Cerebellar cortex (tissue), 1 donor: ENCODE data around the gene HOXA9.

Source experiments
- DNase-seq: peaks from one replicate; pipeline ENCODE4 v3.0.0-alpha.2; 2015; ENCODE audit warnings: low spot score

The HOXA9 gene

DNA sequence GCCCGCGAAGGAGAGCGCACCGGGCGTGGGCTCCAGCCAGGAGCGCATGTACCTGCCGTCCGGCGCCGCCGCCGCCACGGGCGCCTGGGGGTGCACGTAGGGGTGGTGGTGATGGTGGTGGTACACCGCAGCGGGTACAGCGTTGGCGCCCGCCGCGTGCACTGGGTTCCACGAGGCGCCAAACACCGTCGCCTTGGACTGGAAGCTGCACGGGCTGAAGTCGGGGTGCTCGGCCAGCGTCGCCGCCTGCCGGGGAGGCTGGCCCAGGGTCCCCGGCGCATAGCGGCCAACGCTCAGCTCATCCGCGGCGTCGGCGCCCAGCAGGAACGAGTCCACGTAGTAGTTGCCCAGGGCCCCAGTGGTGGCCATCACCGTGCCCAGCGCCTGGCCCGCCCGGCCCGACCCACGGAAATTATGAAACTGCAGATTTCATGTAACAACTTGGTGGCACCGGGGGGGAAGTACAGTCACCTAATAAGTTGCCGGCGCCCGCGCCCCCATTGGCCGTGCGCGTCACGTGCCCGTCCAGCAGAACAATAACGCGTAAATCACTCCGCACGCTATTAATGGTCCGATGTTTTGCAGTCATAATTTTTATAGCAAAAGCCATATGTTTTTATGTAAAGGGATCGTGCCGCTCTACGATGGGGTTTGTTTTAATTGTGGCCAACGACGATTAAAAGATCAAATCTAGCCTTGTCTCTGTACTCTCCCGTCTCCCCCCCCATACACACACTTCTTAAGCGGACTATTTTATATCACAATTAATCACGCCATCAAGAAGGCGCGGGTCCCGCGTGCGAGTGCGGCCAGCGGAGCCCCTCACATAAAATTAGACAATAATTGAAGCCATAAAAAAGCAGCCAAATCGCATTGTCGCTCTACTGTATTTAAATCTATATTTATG is at the start of gene HOXA9:
TSS of gene HOXA9 (minus strand) at position 449 of the 907 bp plus-strand sequence. CDS start at position 369, 80 bp downstream.
- peak; percentile 68 for DNase-seq

GRCh38 chr7:27214239-27214950 is 49.1 kb upstream of the HOXA9 start:
- no peak for DNase-seq

GRCh38 chr7:27213433-27214238 is 48.3 kb upstream of the HOXA9 start:
- DNase-seq, result no peak

GRCh38 chr7:27212497-27213432 is 47.4 kb upstream of the HOXA9 start:
- DNase-seq, result no peak

GRCh38 chr7:27211764-27212204 is 46.4 kb upstream of the HOXA9 start:
- DNase-seq, result no peak

GRCh38 chr7:27211084-27211446 is 45.7 kb upstream of the HOXA9 start:
- DNase-seq, result no peak

- peak; percentile 20 for DNase-seq
Measured at GRCh38 chr7:27210441-27211083, 45.2 kb upstream of the HOXA9 start.

DNA sequence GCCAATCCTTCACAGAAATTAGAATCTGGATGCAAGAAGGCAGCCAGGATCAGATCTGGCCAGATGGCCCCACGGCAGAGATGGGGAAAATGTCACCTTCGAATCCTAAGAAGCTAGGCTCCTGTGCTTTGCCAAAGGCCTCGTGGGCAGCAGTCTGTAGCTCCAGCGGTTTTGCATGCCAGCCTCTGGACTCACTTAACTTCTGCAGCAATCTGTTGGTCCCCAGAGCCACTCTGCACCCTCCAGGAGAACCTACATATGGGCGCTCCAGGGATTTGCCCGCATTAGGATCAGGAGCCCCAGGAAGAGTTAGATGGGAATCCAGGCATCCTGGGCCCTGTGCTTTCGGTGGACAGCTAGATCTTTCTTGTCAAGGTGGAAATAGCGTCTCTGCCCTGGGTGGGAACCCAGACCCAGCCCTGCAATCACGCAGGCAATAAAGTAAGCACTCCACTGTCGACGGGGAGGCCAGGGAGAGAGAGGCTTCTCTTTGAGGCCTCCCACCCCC is 44.6 kb upstream of the HOXA9 start:
- no peak for DNase-seq

GRCh38 chr7:27208998-27209397 is 43.7 kb upstream of the HOXA9 start:
- DNase-seq, result no peak

DNA sequence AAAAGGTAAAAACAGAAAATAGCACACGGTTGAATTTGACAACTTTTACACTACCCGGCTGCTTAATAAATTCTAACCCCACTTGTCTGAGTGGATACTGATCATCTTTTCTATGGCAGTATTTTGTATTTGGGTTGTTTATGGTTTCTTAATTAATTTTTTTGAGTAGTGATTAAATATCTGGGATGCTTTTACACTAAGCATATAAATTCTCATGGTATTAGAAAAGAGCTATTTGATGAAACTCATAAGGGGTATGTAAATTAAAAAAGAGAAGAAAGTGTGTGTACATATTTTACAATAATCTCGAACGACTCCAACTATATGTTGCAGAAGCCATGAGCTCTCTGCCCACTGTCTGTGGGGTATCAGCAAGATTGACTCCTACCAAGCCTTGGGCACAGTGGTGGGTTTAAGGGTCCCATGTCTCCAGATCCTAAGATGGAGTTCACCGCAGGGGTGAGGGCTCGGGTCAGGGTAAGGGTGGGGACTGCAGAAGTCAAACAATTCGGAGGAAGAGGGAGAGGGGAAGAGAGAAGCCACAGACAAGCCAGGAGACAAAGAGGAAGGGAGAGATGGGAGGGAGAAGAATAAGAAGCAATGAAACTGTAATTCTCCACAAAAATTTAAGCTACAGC is 42.1 kb upstream of the HOXA9 start:
- no peak for DNase-seq

GRCh38 chr7:27205325-27206280 is 40.3 kb upstream of the HOXA9 start:
- DNase-seq, result no peak

DNA sequence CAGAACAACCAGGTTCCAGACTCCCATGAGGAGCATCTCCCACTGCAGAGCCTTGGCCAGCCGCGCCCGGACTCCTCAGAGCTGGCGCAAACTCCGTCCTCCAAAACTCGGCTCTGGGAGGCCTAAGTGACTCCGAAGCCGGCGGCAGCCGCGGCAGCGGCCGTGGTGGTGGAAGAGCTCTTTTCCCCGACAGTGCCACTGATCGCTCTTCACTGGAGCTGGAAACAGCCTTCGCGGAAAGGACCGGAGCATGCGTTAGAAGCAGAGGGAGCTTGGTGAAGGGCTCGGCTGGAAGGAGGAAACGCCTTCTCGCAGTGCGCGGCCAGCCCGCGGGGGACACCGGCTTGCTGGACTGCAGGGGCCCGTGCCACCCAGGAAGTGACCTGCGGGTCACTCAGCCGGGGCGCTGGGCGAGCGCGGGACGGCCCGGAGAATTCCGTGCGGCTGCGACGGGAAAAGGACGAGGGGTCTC is 39.5 kb upstream of the HOXA9 start:
- no peak for DNase-seq

DNA sequence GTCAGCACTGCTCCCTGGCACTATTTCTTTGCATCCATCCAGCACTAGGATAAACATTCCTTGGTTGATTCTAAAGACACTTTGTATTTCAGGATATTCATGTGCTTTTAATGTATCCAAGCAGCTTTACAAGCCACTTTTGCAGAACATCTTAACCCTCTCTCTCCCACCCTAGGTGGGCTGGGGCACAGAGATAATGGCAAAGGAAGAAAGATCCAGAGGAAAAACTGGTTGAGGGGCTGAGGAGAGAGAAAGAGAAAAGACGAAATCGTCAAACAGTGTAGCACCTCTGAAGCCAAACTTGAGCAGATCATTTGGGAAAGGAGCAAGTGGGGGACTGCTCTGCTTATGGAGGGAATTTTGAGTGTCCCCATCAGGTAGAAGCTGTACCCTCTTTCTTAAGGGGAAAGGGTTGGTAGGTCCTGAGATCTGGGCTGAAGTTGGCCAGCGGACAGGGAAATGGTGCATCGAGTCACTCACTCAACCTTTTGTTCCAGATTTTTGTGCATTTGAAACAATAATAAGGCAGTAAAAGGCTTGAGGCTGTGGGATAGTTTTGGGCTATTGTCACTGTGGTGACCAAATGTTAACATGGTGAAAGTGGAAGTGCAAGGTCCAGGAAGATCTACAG is 38.7 kb upstream of the HOXA9 start:
- DNase-seq, result no peak

- no peak for DNase-seq
Measured at GRCh38 chr7:27203365-27203953, 38.1 kb upstream of the HOXA9 start.

- DNase-seq, result no peak
Measured at GRCh38 chr7:27202862-27203134, 37.5 kb upstream of the HOXA9 start.

GRCh38 chr7:27202018-27202861 is 36.9 kb upstream of the HOXA9 start:
- DNase-seq, result no peak

GRCh38 chr7:27201580-27202017 is 36.3 kb upstream of the HOXA9 start:
- no peak for DNase-seq
